ACC112 (cell line): ENCODE data around the gene ABO.
"Not testable (repeated sequence)": the region's sequence is repeated elsewhere in the genome, so short reads cannot be mapped to it uniquely, and the experiment has no call there.

Experiments
- H2AFZ ChIP-seq: fragments of 200-600 bp; sonication (generic); one replicate; pipeline ENCODE4 v1.6.0; 2017; ENCODE audit warnings: antibody characterized with exemption, low read length; ENCODE audit not compliant: unreplicated experiment
- H3K27ac ChIP-seq: fragments of 200-600 bp; sonication (generic); 2 replicates; pipeline ENCODE4 v1.5.1; 2014; ENCODE audit warnings: low read depth, mild to moderate bottlenecking, antibody characterized with exemption, low read length, moderate library complexity
- H3K27me3 ChIP-seq: fragments of 200-600 bp; sonication (generic); 2 replicates; pipeline ENCODE4 v1.6.1; 2014; ENCODE audit warnings: mild to moderate bottlenecking, antibody characterized with exemption, low read length, moderate library complexity, mixed read lengths; ENCODE audit not compliant: insufficient read depth
- H3K36me3 ChIP-seq: fragments of 200-600 bp; sonication (generic); 2 replicates; pipeline ENCODE4 v1.6.1; 2016; ENCODE audit warnings: mild to moderate bottlenecking, antibody characterized with exemption, low read length, moderate library complexity, mixed read lengths; ENCODE audit not compliant: insufficient read depth
- H3K4me1 ChIP-seq: fragments of 200-600 bp; sonication (generic); one replicate; pipeline ENCODE4 v1.6.1; 2016; ENCODE audit warnings: low read length, mixed read lengths; ENCODE audit not compliant: insufficient read depth, unreplicated experiment, control insufficient read depth
- H3K4me3 ChIP-seq: fragments of 200-600 bp; sonication (generic); 2 replicates; pipeline ENCODE4 v1.5.1; 2014; ENCODE audit warnings: mild to moderate bottlenecking, low read depth, low read length
- H3K79me2 ChIP-seq: fragments of 200-600 bp; sonication (generic); one replicate; pipeline ENCODE4 v1.6.0; 2016; ENCODE audit warnings: low read length; ENCODE audit not compliant: control insufficient read depth, unreplicated experiment, insufficient read depth

Gene ABO

GRCh38 chr9:133275105-133276000 is at the start of gene ABO:
Gene ABO (minus strand): TSS chr9:133275201.
- Histone ChIP-seq H3K27ac (no peak within 1 kb of the TSS), H3K4me1 (no peaks in the 10 kb centered on the region), H3K79me2 (no peaks in the 10 kb centered on the region), H3K27me3 (peaks cover 96% of the 10 kb centered on the region), H3K4me3 (no peak within 1 kb of the TSS), H3K36me3 (no peaks in the 10 kb centered on the region), H2AFZ (no peak within 1 kb of the TSS)

GRCh38 chr9:133323991-133324703 is 49.1 kb upstream of the ABO start:
- Histone ChIP-seq H3K27ac (no peak overlapping the region), H2AFZ (no peak overlapping the region), H3K4me1 (no peaks in the 10 kb centered on the region), H3K36me3 (no peaks in the 10 kb centered on the region), H3K4me3 (no peak overlapping the region), H3K27me3 (0 out of 2 replicates have a peak, but pooled peaks cover 9% of the 10 kb centered on the region), H3K79me2 (no peaks in the 10 kb centered on the region)

- Histone ChIP-seq H3K27me3 (0 out of 2 replicates have a peak, but pooled peaks cover 9% of the 10 kb centered on the region), H3K4me3 (no peak overlapping the region), H3K4me1 (no peaks in the 10 kb centered on the region), H3K79me2 (no peaks in the 10 kb centered on the region), H3K36me3 (no peaks in the 10 kb centered on the region), H3K27ac (no peak overlapping the region), H2AFZ (no peak overlapping the region)
Measured at GRCh38 chr9:133323211-133323610, 48.2 kb upstream of the ABO start.

- 0 out of 2 replicates have a peak, but pooled peaks cover 9% of the 10 kb centered on the region for H3K27me3 ChIP-seq
- H3K27ac ChIP-seq, result no peak overlapping the region
- H3K4me1 ChIP-seq, result no peaks in the 10 kb centered on the region
- H3K36me3 ChIP-seq, result no peaks in the 10 kb centered on the region
- H3K4me3 ChIP-seq, result no peak overlapping the region
- H2AFZ ChIP-seq, result no peak overlapping the region
- no peaks in the 10 kb centered on the region for H3K79me2 ChIP-seq
Measured at GRCh38 chr9:133322701-133323100, 47.7 kb upstream of the ABO start.

GRCh38 chr9:133321411-133321935 is 46.5 kb upstream of the ABO start:
- Histone ChIP-seq H3K79me2 (no peaks in the 10 kb centered on the region), H3K36me3 (no peaks in the 10 kb centered on the region), H3K27ac (no peak overlapping the region), H3K4me3 (no peak overlapping the region), H3K27me3 (0 out of 2 replicates have a peak, but pooled peaks cover 9% of the 10 kb centered on the region), H2AFZ (no peak overlapping the region), H3K4me1 (no peaks in the 10 kb centered on the region)

GRCh38 chr9:133320421-133320881 is 45.5 kb upstream of the ABO start:
- no peaks in the 10 kb centered on the region for H3K4me1 ChIP-seq
- H3K27ac ChIP-seq, result no peak overlapping the region
- 0 out of 2 replicates have a peak, but pooled peaks cover 9% of the 10 kb centered on the region for H3K27me3 ChIP-seq
- no peaks in the 10 kb centered on the region for H3K36me3 ChIP-seq
- H3K4me3 ChIP-seq, result no peak overlapping the region
- H2AFZ ChIP-seq, result no peak overlapping the region
- H3K79me2 ChIP-seq, result no peaks in the 10 kb centered on the region

GRCh38 chr9:133317551-133317950 is 42.5 kb upstream of the ABO start:
- H2AFZ ChIP-seq, H3K4me3 ChIP-seq, H3K27ac ChIP-seq, H3K4me1 ChIP-seq, H3K27me3 ChIP-seq, H3K79me2 ChIP-seq, H3K36me3 ChIP-seq: not testable (repeated sequence)

- Histone ChIP-seq H3K27ac (no peak overlapping the region), H3K4me3 (no peak overlapping the region), H3K4me1 (no peaks in the 10 kb centered on the region), H3K36me3 (no peaks in the 10 kb centered on the region), H2AFZ (no peak overlapping the region), H3K79me2 (no peaks in the 10 kb centered on the region), H3K27me3 (no peaks in the 10 kb centered on the region)
Measured at GRCh38 chr9:133315997-133316396, 41.0 kb upstream of the ABO start.

- H3K79me2 ChIP-seq, result no peaks in the 10 kb centered on the region
- H3K4me3 ChIP-seq, result no peak overlapping the region
- no peak overlapping the region for H2AFZ ChIP-seq
- no peaks in the 10 kb centered on the region for H3K4me1 ChIP-seq
- no peaks in the 10 kb centered on the region for H3K36me3 ChIP-seq
- no peak overlapping the region for H3K27ac ChIP-seq
- H3K27me3 ChIP-seq, result peaks cover 38% of the 10 kb centered on the region
Measured at GRCh38 chr9:133309608-133310007, 34.6 kb upstream of the ABO start.

- H3K4me1 ChIP-seq, result no peaks in the 10 kb centered on the region
- H3K36me3 ChIP-seq, result no peaks in the 10 kb centered on the region
- H2AFZ ChIP-seq, result no peak overlapping the region
- H3K27me3 ChIP-seq, result peaks cover 57% of the 10 kb centered on the region
- H3K4me3 ChIP-seq, result no peak overlapping the region
- H3K27ac ChIP-seq, result no peak overlapping the region
- H3K79me2 ChIP-seq, result no peaks in the 10 kb centered on the region
Measured at GRCh38 chr9:133307301-133307700, 32.3 kb upstream of the ABO start.
